ENCODE data around the gene PIK3CB.

PIK3CB gene

DNA sequence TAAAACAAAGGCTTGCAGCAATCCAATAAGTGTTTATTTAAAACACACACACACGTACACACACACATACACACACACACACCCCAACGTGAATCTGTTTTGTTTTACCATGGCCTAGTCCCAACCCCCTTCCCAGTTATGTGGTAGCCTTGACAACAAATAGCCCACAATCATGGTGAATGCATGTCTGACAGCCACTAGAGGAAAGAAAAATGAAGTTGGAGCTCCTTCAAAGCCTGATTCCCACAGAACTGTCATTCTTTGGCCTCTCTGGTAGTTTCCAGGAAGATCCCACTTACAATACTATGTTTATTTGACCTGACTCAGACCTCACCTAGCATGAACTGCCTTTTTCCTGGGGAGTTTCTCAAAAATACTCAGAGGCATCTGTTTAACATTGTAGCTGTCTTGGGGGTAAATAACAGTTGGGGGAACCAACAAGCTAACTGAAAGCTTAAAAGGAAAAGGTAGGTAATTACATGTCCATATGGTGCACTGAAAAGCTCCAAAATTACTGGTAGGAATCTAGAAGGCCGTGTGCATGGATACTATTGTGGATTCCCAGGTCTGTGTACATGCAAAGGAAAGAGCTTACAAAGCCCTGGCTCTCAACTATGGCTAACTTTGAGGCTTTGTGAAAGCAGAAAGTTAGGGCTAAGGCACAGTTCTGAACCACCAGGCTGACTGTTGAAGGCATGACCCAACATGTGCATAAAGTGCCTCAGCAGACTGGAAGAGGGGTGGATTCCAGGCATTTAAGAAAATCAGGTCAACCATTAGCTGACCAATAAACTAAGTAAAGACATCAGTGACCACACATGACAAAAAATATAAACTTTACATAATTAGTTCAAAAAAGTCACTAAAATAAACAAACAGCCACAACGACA lies 160.8 kb downstream of the PIK3CB start:
- no peak for DNase-seq
- no peak overlapping the region for H3K27ac ChIP-seq (ENCODE audit: low read length)

DNA sequence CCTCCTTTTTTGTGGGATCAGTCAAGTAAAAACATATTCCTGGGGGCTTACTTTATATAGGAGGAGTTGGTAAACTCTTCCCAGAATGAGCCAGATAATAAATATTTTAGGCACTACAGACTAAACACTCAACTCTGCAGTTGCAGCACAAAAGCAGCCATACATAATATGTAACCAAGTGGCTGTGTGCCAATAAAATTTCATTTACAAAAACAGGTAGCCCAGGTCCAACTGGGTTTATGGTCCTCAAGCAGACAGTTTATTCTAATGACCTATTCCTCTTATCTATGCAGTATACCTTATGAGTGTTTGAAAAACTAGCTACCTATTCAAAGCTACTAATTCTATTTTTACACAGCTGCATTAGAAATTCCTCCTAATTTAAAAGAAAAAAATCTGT lies 164.3 kb downstream of the PIK3CB start:
- no peak for DNase-seq
- no peaks in the 10 kb centered on the region for H3K27me3 ChIP-seq (replicated peaks; ENCODE audit: insufficient read depth, low read length)
- no peaks in the 10 kb centered on the region for H3K36me3 ChIP-seq (replicated peaks; ENCODE audit: insufficient read depth, low read length)

More for the DNA sequence above, 160.8 kb downstream of the PIK3CB start:
- no peak overlapping the region for H3K9ac ChIP-seq (ENCODE audit: low read length)
- no peak overlapping the region for H2AFZ ChIP-seq (ENCODE audit: low read length)
- H3K4me3 ChIP-seq (ENCODE audit: low read length), result no peak overlapping the region
- TF ChIP-seq EZH2 (optimal IDR thresholded peaks at IDR 0.05; ENCODE audit: low read depth, low read length) (no peak), EZH2phosphoT487 (IDR thresholded peaks at IDR 0.05; ENCODE audit: low read length) (no peak)
- TF ChIP-seq, protein P1, sequence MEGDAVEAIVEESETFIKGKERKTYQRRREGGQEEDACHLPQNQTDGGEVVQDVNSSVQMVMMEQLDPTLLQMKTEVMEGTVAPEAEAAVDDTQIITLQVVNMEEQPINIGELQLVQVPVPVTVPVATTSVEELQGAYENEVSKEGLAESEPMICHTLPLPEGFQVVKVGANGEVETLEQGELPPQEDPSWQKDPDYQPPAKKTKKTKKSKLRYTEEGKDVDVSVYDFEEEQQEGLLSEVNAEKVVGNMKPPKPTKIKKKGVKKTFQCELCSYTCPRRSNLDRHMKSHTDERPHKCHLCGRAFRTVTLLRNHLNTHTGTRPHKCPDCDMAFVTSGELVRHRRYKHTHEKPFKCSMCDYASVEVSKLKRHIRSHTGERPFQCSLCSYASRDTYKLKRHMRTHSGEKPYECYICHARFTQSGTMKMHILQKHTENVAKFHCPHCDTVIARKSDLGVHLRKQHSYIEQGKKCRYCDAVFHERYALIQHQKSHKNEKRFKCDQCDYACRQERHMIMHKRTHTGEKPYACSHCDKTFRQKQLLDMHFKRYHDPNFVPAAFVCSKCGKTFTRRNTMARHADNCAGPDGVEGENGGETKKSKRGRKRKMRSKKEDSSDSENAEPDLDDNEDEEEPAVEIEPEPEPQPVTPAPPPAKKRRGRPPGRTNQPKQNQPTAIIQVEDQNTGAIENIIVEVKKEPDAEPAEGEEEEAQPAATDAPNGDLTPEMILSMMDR (IDR thresholded peaks at IDR 0.05; ENCODE audit: low read length), result no peak
- H3K9me2 ChIP-seq (replicated peaks; ENCODE audit: insufficient read depth, low read length), result no peaks in the 10 kb centered on the region
- H3K4me2 ChIP-seq (ENCODE audit: low read depth, low read length), result no peak overlapping the region
- H3K9me3 ChIP-seq (replicated peaks; ENCODE audit: insufficient read depth, low read length), result no peaks in the 10 kb centered on the region
- no peaks in the 10 kb centered on the region for H3K36me3 ChIP-seq (replicated peaks; ENCODE audit: insufficient read depth, low read length)
- H3K79me2 ChIP-seq (ENCODE audit: low read length), result no peaks in the 10 kb centered on the region
- peaks cover 7% of the 10 kb centered on the region for H3K4me1 ChIP-seq (ENCODE audit: low read length)
- no peaks in the 10 kb centered on the region for H3F3A ChIP-seq (ENCODE audit: insufficient read depth, low read length)
- H3K27me3 ChIP-seq (replicated peaks; ENCODE audit: insufficient read depth, low read length), result no peaks in the 10 kb centered on the region
- no peaks in the 10 kb centered on the region for H4K20me1 ChIP-seq (ENCODE audit: insufficient read depth, low read length)

DNA sequence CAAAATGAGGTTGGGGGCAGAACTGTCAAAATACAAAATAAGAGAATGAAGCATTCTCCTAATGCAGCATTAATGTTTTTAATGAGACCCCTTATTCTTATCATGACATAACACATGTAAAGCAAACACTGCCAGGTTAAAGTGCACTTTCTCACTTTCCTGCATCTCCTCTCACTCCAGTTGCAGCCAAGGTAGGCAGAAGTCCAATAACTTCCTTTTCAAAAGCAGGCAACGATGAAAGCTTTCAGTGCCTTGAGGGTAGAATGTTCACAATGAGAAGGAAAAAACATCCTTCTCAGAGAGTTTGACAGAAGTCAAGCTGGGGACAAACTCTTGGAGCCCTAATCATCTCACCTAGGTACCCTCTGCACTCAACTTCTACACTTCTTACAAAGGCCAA lies 166.6 kb downstream of the PIK3CB start:
- Histone ChIP-seq H4K20me1 (ENCODE audit: insufficient read depth, low read length) (no peaks in the 10 kb centered on the region), H3K9ac (ENCODE audit: low read length) (no peak overlapping the region), H2AFZ (ENCODE audit: low read length) (no peak overlapping the region), H3K4me1 (ENCODE audit: low read length) (peaks cover 7% of the 10 kb centered on the region), H3K27ac (ENCODE audit: low read length) (no peak overlapping the region), H3K79me2 (ENCODE audit: low read length) (no peaks in the 10 kb centered on the region), H3F3A (ENCODE audit: insufficient read depth, low read length) (no peaks in the 10 kb centered on the region), H3K9me3 (replicated peaks; ENCODE audit: insufficient read depth, low read length) (no peaks in the 10 kb centered on the region), H3K36me3 (replicated peaks; ENCODE audit: insufficient read depth, low read length) (no peaks in the 10 kb centered on the region), H3K9me2 (replicated peaks; ENCODE audit: insufficient read depth, low read length) (no peaks in the 10 kb centered on the region), H3K27me3 (replicated peaks; ENCODE audit: insufficient read depth, low read length) (no peaks in the 10 kb centered on the region), H3K4me3 (ENCODE audit: low read length) (no peak overlapping the region), H3K4me2 (ENCODE audit: low read depth, low read length) (no peak overlapping the region)
- no peak for DNase-seq
- TF ChIP-seq EZH2 (optimal IDR thresholded peaks at IDR 0.05; ENCODE audit: low read depth, low read length) (no peak), EZH2phosphoT487 (IDR thresholded peaks at IDR 0.05; ENCODE audit: low read length) (no peak)
- TF ChIP-seq, protein P1 (IDR thresholded peaks at IDR 0.05; ENCODE audit: low read length), result no peak

More for the DNA sequence above, 164.3 kb downstream of the PIK3CB start:
- TF ChIP-seq EZH2phosphoT487 (IDR thresholded peaks at IDR 0.05; ENCODE audit: low read length) (no peak), EZH2 (optimal IDR thresholded peaks at IDR 0.05; ENCODE audit: low read depth, low read length) (no peak)
- TF ChIP-seq, protein P1 (IDR thresholded peaks at IDR 0.05; ENCODE audit: low read length), result no peak
- H3K4me3 ChIP-seq (ENCODE audit: low read length), result no peak overlapping the region
- no peak overlapping the region for H3K9ac ChIP-seq (ENCODE audit: low read length)
- no peak overlapping the region for H2AFZ ChIP-seq (ENCODE audit: low read length)
- H3K79me2 ChIP-seq (ENCODE audit: low read length), result no peaks in the 10 kb centered on the region
- H3K4me1 ChIP-seq (ENCODE audit: low read length), result peaks cover 7% of the 10 kb centered on the region
- H4K20me1 ChIP-seq (ENCODE audit: insufficient read depth, low read length), result no peaks in the 10 kb centered on the region
- H3F3A ChIP-seq (ENCODE audit: insufficient read depth, low read length), result no peaks in the 10 kb centered on the region
- H3K9me2 ChIP-seq (replicated peaks; ENCODE audit: insufficient read depth, low read length), result no peaks in the 10 kb centered on the region
- H3K4me2 ChIP-seq (ENCODE audit: low read depth, low read length), result no peak overlapping the region
- H3K9me3 ChIP-seq (replicated peaks; ENCODE audit: insufficient read depth, low read length), result no peaks in the 10 kb centered on the region
- H3K27ac ChIP-seq (ENCODE audit: low read length), result no peak overlapping the region
